ENCODE measurements around the gene SNX3. TPM values are rescaled to one million over a fixed set of nuclear protein-coding genes. Genes with fewer than 3 reads are reported as not detected.
"Not testable (repeated sequence)": the region's sequence is repeated elsewhere in the genome, so short reads cannot be mapped to it uniquely, and the experiment has no call there.

Gene SNX3
- total and polyA plus RNA-seq, 4 donors: 124 to 245 (median 171) TPM

DNA sequence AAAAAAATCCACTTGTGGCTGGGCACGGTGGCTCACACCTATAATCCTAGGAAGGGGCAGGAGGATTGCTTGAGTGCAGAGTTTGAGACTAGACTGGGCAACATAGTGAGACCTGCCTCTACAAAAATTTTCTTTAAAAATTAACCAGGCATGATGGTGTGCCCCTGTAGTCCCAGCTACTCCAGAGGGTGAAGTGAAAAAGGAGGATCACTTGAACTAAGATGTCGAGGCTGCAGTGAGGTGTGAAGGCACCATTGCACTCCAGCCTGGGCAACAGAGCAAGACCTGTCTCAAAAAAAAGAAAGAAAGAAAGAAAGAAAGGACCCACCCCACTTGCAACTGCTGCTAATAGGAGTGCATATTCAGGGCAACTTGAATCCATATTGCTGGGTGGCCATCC is 13.7 kb upstream of the SNX3 start:
- WGBS, 2 donors: 76 to 95% methylated on average over 2 of the region's 2 CpGs
- TF ChIP-seq, protein P1, sequence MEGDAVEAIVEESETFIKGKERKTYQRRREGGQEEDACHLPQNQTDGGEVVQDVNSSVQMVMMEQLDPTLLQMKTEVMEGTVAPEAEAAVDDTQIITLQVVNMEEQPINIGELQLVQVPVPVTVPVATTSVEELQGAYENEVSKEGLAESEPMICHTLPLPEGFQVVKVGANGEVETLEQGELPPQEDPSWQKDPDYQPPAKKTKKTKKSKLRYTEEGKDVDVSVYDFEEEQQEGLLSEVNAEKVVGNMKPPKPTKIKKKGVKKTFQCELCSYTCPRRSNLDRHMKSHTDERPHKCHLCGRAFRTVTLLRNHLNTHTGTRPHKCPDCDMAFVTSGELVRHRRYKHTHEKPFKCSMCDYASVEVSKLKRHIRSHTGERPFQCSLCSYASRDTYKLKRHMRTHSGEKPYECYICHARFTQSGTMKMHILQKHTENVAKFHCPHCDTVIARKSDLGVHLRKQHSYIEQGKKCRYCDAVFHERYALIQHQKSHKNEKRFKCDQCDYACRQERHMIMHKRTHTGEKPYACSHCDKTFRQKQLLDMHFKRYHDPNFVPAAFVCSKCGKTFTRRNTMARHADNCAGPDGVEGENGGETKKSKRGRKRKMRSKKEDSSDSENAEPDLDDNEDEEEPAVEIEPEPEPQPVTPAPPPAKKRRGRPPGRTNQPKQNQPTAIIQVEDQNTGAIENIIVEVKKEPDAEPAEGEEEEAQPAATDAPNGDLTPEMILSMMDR (IDR thresholded peaks at IDR 0.05; ENCODE audit: control extremely low read depth, extremely low read depth): no peak
- no peak for DNase-seq

DNA sequence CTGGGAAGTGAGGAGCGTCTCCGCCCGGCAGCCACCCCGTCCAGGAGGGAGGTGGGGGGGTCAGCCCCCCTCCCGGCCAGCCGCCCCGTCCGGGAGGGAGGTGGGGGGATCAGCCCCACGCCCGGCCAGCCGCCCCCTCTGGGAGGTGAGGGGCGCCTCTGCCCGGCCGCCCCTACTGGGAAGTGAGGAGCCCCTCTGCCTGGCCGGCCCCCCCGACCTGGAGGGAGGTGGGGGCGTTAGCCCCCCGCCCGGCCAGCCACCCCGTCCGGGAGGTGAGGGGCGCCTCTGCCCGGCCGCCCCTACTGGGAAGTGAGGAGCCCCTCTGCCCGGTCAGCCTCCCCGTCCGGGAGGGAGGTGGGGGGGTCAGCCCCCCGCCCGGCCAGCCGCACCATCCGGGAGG is 9.1 kb upstream of the SNX3 start:
- not testable (repeated sequence) for DNase-seq; H3K27me3 ChIP-seq (ENCODE audit: control insufficient read depth in 3 of 3, insufficient read depth in 3 of 3, low read length in 2 of 3); H3K4me1 ChIP-seq (ENCODE audit: control insufficient read depth in 5 of 5, insufficient read depth in 5 of 5, low read length in 5 of 5); H3K27ac ChIP-seq (ENCODE audit: low read depth in 1 of 2, low read length in 1 of 2); H3K36me3 ChIP-seq (ENCODE audit: control insufficient read depth in 4 of 4, insufficient read depth in 4 of 4, low read length in 4 of 4); H3K9ac ChIP-seq (ENCODE audit: insufficient read depth in 1 of 2, low read length in 2 of 2); H3K4me3 ChIP-seq; H3K9me3 ChIP-seq (ENCODE audit: control insufficient read depth in 4 of 4, insufficient read depth in 3 of 4, low read length in 3 of 4); ATAC-seq (ENCODE audit: insufficient read depth, low FRiP score)
- 92 to 97% methylated on average over 18 to 29 of the region's 31 CpGs for WGBS, 2 donors

More for the DNA sequence above, 13.7 kb upstream of the SNX3 start:
- ATAC-seq (ENCODE audit: insufficient read depth, low FRiP score): no peak
- Histone ChIP-seq H3K36me3 (ENCODE audit: control insufficient read depth in 4 of 4, insufficient read depth in 4 of 4, low read length in 4 of 4) (no peaks in the 10 kb centered on the region), H3K27me3 (ENCODE audit: control insufficient read depth in 3 of 3, insufficient read depth in 3 of 3, low read length in 2 of 3) (no peaks in the 10 kb centered on the region), H3K27ac (ENCODE audit: low read depth in 1 of 2, low read length in 1 of 2) (no peak overlapping the region), H3K4me3 (no peak overlapping the region), H3K4me1 (ENCODE audit: control insufficient read depth in 5 of 5, insufficient read depth in 5 of 5, low read length in 5 of 5) (no peaks in the 10 kb centered on the region), H3K9ac (ENCODE audit: insufficient read depth in 1 of 2, low read length in 2 of 2) (no peak overlapping the region), H3K9me3 (ENCODE audit: control insufficient read depth in 4 of 4, insufficient read depth in 3 of 4, low read length in 3 of 4) (no peaks in the 10 kb centered on the region)

DNA sequence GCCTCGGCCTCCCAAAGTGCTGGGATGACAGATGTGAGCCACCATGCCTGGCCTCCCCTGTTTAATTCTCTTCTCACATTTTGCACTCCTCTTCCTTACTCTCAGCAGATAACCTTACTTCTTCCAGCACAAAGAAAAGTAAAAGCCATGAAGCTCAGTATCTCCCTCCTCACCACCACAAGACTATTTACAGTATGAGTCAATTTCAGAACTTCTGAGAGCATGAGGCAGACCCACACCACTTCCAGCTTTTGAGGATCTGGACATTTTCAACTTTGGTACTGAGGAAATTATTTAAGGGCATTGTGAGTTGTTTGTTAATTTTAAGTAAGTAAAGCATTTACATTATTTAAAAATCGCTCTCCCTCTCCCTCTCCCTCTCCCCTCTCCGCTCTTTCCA is 8.0 kb upstream of the SNX3 start:
- 92% methylated on average over 3 of the region's 3 CpGs for WGBS, 2 donors
- Histone ChIP-seq H3K27ac (ENCODE audit: low read depth in 1 of 2, low read length in 1 of 2) (no peak overlapping the region), H3K4me3 (no peak overlapping the region), H3K36me3 (ENCODE audit: control insufficient read depth in 4 of 4, insufficient read depth in 4 of 4, low read length in 4 of 4) (no peaks in the 10 kb centered on the region), H3K9ac (ENCODE audit: insufficient read depth in 1 of 2, low read length in 2 of 2) (no peak overlapping the region), H3K4me1 (ENCODE audit: control insufficient read depth in 5 of 5, insufficient read depth in 5 of 5, low read length in 5 of 5) (no peaks in the 10 kb centered on the region), H3K27me3 (ENCODE audit: control insufficient read depth in 3 of 3, insufficient read depth in 3 of 3, low read length in 2 of 3) (no peaks in the 10 kb centered on the region), H3K9me3 (ENCODE audit: control insufficient read depth in 4 of 4, insufficient read depth in 3 of 4, low read length in 3 of 4) (no peaks in the 10 kb centered on the region)
- no peak for ATAC-seq (ENCODE audit: insufficient read depth, low FRiP score)
- TF ChIP-seq, protein P1 (IDR thresholded peaks at IDR 0.05; ENCODE audit: control extremely low read depth, extremely low read depth): no peak
- DNase-seq: no peak

DNA sequence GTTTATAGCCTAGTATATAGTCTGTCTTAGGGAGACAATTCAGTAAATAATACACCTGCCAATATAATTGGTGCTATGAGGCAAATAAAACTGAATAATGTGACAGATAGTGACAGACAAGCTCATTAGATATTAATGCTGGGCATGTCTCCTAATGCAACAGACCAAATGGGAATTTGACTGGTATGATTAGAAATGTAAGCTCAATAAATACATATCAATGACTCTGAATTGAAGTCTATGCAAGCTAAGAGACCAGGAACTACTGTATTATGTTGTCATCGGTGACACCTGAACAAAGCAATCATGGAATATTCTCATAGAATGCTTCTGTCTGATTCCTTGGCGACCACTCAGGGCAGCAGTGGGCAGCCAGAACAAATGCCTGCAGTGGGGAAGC is 2.5 kb upstream of the SNX3 start:
- Histone ChIP-seq H3K27ac (ENCODE audit: low read depth in 1 of 2, low read length in 1 of 2) (no peak overlapping the region), H3K4me3 (no peak overlapping the region), H3K36me3 (ENCODE audit: control insufficient read depth in 4 of 4, insufficient read depth in 4 of 4, low read length in 4 of 4) (peaks cover 0 to 7% (median 0%) of the 10 kb centered on the region in 4 donors), H3K27me3 (ENCODE audit: control insufficient read depth in 3 of 3, insufficient read depth in 3 of 3, low read length in 2 of 3) (no peaks in the 10 kb centered on the region), H3K9me3 (ENCODE audit: control insufficient read depth in 4 of 4, insufficient read depth in 3 of 4, low read length in 3 of 4) (no peaks in the 10 kb centered on the region), H3K4me1 (ENCODE audit: control insufficient read depth in 5 of 5, insufficient read depth in 5 of 5, low read length in 5 of 5) (peaks cover 0 to 8% (median 4%) of the 10 kb centered on the region in 5 donors), H3K9ac (ENCODE audit: insufficient read depth in 1 of 2, low read length in 2 of 2) (no peak overlapping the region)
- WGBS, 2 donors: 94 to 97% methylated on average over 2 of the region's 2 CpGs
- TF ChIP-seq, protein P1 (IDR thresholded peaks at IDR 0.05; ENCODE audit: control extremely low read depth, extremely low read depth): no peak
- ATAC-seq (ENCODE audit: insufficient read depth, low FRiP score): no peak
- no peak for DNase-seq
